KMS-11 (cell line): Measurements from ENCODE around the gene UBN1.

ENCODE experiments used
- H2AFZ ChIP-seq: fragments of 200-600 bp; sonication (generic); 2 replicates; pipeline ENCODE4 v1.6.1; 2016; ENCODE audit warnings: antibody characterized with exemption, mixed run types, low read depth
- H3K27ac ChIP-seq: fragments of 200-600 bp; sonication (generic); 2 replicates; pipeline ENCODE4 v1.6.1; 2016; ENCODE audit warnings: mild to moderate bottlenecking, mixed run types
- H3K27me3 ChIP-seq: fragments of 200-600 bp; sonication (generic); 2 replicates; pipeline ENCODE4 v1.6.1; 2017; ENCODE audit warnings: mild to moderate bottlenecking, low read depth, mixed run types, moderate library complexity; ENCODE audit not compliant: insufficient read depth
- H3K36me3 ChIP-seq: fragments of 200-600 bp; sonication (generic); 2 replicates; pipeline ENCODE4 v1.6.1; 2017; ENCODE audit warnings: mild to moderate bottlenecking, mixed run types; ENCODE audit not compliant: insufficient read depth
- H3K4me1 ChIP-seq: fragments of 200-600 bp; sonication (generic); 2 replicates; pipeline ENCODE4 v1.6.1; 2016; ENCODE audit warnings: mild to moderate bottlenecking, low read depth, mixed run types; ENCODE audit not compliant: poor library complexity, severe bottlenecking
- H3K4me2 ChIP-seq: fragments of 200-600 bp; sonication (generic); 2 replicates; pipeline ENCODE4 v1.7.0; 2016; ENCODE audit warnings: mild to moderate bottlenecking, mixed run types
- H3K4me3 ChIP-seq: fragments of 200-600 bp; sonication (generic); IDR thresholded peaks from 2 replicates; pipeline ENCODE4 v1.6.1; 2017; ENCODE audit warnings: low read depth, low read length, mixed read lengths; ENCODE audit not compliant: insufficient read depth
- H3K79me2 ChIP-seq: fragments of 200-600 bp; sonication (generic); 2 replicates; pipeline ENCODE4 v1.6.1; 2016; ENCODE audit warnings: low read depth, mixed run types; ENCODE audit not compliant: insufficient read depth
- H3K9ac ChIP-seq: fragments of 200-600 bp; sonication (generic); 2 replicates; pipeline ENCODE4 v1.6.1; 2016; ENCODE audit warnings: mild to moderate bottlenecking, mixed run types
- H4K20me1 ChIP-seq: fragments of 200-600 bp; sonication (generic); 2 replicates; pipeline ENCODE4 v1.6.1; 2016; ENCODE audit warnings: mild to moderate bottlenecking, mixed run types; ENCODE audit not compliant: insufficient read depth
- TF ChIP-seq, protein P1 (sequence below): fragments of 200-600 bp; sonication (generic); conservative IDR thresholded peaks from 2 replicates; pipeline ENCODE4 v1.6.1; 2017; ENCODE audit warnings: low read depth, mild to moderate bottlenecking, antibody characterized with exemption, low read length, moderate library complexity, mixed read lengths

Gene UBN1

DNA sequence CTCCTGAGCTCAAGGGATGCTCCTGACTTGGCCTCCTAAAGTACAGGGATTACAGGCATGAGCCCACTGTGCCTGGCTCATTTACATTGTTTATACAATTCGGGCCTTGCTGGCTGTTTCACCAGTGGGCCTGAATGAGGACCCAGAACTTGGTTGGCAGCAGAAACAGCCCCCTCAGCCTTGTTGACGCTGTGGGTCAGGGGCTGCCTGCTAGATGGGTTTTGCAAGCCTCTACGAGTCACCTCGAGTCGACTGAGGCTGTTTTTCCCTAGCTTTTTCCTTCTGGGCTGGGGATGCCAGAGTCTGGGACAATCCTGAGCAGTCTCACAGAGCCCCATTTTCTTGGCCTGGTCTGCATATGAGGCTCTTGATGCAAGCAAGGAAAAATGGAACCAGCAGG, 73.5 kb downstream of the UBN1 start:
- H3K9ac ChIP-seq, result no peak overlapping the region
- no peak overlapping the region for H3K4me2 ChIP-seq
- H3K79me2 ChIP-seq, result no peaks in the 10 kb centered on the region
- TF ChIP-seq, protein P1, sequence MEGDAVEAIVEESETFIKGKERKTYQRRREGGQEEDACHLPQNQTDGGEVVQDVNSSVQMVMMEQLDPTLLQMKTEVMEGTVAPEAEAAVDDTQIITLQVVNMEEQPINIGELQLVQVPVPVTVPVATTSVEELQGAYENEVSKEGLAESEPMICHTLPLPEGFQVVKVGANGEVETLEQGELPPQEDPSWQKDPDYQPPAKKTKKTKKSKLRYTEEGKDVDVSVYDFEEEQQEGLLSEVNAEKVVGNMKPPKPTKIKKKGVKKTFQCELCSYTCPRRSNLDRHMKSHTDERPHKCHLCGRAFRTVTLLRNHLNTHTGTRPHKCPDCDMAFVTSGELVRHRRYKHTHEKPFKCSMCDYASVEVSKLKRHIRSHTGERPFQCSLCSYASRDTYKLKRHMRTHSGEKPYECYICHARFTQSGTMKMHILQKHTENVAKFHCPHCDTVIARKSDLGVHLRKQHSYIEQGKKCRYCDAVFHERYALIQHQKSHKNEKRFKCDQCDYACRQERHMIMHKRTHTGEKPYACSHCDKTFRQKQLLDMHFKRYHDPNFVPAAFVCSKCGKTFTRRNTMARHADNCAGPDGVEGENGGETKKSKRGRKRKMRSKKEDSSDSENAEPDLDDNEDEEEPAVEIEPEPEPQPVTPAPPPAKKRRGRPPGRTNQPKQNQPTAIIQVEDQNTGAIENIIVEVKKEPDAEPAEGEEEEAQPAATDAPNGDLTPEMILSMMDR, result no peak
- H3K4me1 ChIP-seq, result no peaks in the 10 kb centered on the region
- H3K27me3 ChIP-seq, result no peaks in the 10 kb centered on the region
- H3K4me3 ChIP-seq, result no peak overlapping the region
- H3K36me3 ChIP-seq, result no peaks in the 10 kb centered on the region
- no peak overlapping the region for H2AFZ ChIP-seq
- no peak overlapping the region for H3K27ac ChIP-seq
- H4K20me1 ChIP-seq, result no peaks in the 10 kb centered on the region

DNA sequence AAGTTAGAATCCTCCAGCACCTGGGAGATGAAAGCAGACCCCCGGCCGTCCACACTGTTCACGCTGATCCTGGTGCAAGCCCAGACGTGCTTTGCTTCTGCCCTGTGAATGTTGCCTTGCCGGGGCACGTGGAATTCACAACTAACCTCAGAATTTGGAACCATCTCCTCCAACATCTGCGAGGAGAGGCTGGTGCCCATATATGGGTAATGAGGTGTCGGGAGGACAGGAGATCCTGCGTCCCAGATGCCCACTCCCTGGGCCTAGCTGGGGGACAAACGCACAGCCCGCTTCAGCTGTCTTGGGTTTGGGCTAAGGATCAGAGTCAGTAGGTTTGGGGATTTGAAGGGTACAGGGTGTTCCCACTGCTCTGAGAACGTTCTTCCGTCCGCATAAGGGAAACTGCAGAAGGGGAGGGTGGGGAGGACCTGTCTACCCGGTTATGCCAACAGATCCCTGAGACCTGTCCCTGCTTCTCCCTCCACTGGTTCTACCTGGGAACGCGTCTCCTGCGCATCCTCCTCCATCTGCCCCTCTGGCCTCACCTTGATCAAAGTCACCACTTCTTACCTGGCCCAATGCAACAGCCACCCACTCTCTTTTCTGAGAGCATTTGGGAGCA, 75.6 kb downstream of the UBN1 start:
- Histone ChIP-seq H3K4me1 (no peaks in the 10 kb centered on the region), H3K27me3 (no peaks in the 10 kb centered on the region), H3K4me2 (no peak overlapping the region), H3K27ac (no peak overlapping the region), H4K20me1 (no peaks in the 10 kb centered on the region), H2AFZ (no peak overlapping the region), H3K4me3 (no peak overlapping the region), H3K9ac (no peak overlapping the region), H3K36me3 (no peaks in the 10 kb centered on the region), H3K79me2 (no peaks in the 10 kb centered on the region)
- TF ChIP-seq, protein P1, result no peak

DNA sequence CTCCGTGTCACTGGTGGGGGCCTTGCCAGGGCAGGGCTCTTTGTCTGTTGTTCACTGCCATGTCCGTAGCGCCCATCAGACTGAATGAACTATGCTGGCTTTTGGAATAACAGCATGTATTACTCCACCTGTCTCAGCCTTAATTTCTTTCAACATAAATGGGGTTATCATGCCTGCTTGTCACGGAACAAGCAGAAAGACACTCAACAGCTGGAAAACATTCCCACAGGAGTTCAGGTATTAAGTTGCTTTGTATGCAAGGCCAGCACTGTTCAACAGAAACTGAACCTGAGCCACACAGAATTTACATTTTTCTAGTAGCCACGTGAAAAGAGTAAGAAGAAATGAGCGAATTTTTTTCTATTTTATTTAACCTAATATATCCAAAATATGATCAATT, 76.6 kb downstream of the UBN1 start:
- H3K79me2 ChIP-seq, result no peaks in the 10 kb centered on the region
- H3K4me2 ChIP-seq, result no peak overlapping the region
- TF ChIP-seq, protein P1, result no peak
- no peaks in the 10 kb centered on the region for H4K20me1 ChIP-seq
- H3K4me3 ChIP-seq, result no peak overlapping the region
- H3K9ac ChIP-seq, result no peak overlapping the region
- no peaks in the 10 kb centered on the region for H3K4me1 ChIP-seq
- no peaks in the 10 kb centered on the region for H3K36me3 ChIP-seq
- no peak overlapping the region for H3K27ac ChIP-seq
- no peaks in the 10 kb centered on the region for H3K27me3 ChIP-seq
- no peak overlapping the region for H2AFZ ChIP-seq

DNA sequence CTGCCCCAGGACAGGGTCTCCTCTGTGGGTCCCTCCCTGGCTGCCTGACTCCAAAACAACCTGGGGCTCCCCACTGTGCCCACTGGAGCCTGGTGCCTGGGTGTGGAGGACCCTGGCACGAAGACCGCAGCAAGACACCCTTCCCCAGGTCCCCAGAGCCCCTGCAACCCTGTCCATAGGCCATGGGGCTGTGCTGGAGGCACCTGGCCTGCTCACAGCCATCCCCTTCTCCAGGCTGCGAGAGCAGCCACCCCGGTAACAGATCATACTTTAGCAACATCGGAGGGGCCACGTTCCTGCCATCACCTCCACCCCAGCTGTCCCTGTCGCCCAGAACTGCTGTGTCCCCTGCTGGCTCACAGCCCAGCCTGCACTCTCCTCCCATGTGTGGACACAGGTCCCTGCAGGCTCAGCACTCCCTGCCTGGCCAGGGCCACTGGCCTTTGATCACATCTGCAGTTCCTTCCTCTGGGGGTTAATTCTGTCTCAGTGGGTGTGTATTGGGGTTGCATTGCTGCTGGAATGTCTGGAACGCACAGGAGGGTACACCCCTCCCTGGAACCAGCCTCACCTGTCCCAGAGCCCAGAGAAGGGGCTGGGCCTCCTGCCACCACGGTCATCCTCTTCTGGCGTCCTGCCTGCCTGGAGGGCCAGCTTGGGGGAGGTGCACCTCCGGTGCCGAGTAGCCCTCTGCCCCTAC, 77.5 kb downstream of the UBN1 start:
- Histone ChIP-seq H4K20me1 (no peaks in the 10 kb centered on the region), H2AFZ (no peak overlapping the region), H3K9ac (no peak overlapping the region), H3K4me3 (no peak overlapping the region), H3K27ac (no peak overlapping the region), H3K36me3 (no peaks in the 10 kb centered on the region), H3K4me1 (no peaks in the 10 kb centered on the region), H3K27me3 (no peaks in the 10 kb centered on the region), H3K79me2 (no peaks in the 10 kb centered on the region), H3K4me2 (no peak overlapping the region)
- TF ChIP-seq, protein P1, result no peak
